Stimulated activated CD8-positive, alpha-beta memory T cell treated with anti-CD3 and anti-CD28 coated beads, Interleukin-4, amount 100 ng/mL, for 24 hours (primary cell): ENCODE measurements around the gene RUNX3.
"Not testable (repeated sequence)": the region's sequence is repeated elsewhere in the genome, so short reads cannot be mapped to it uniquely, and the experiment has no call there.

ENCODE experiments used
- DNase-seq: peaks from one replicate; pipeline ENCODE4 v3.0.0-alpha.2; 2020; ENCODE audit warnings: low read depth

RUNX3 gene

DNA sequence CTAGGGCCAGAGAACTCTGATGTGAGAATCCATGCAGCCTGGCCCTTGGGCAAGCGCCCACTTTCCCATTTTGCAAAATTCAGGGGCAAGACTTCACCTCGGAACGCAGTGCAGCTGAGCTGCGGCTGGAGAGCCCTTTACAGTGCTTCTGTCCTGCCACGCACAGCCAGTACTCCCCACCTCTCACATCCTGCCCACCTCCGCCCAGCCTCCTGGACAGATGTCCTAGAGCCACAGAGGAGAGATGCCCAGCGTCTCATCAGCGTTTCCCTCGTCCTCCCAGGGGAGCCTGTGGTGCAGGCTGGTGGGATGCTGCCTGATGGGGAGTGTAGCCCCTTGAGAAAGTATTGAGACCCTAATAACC is 29.6 kb downstream of the RUNX3 start:
- DNase-seq, result no peak

DNA sequence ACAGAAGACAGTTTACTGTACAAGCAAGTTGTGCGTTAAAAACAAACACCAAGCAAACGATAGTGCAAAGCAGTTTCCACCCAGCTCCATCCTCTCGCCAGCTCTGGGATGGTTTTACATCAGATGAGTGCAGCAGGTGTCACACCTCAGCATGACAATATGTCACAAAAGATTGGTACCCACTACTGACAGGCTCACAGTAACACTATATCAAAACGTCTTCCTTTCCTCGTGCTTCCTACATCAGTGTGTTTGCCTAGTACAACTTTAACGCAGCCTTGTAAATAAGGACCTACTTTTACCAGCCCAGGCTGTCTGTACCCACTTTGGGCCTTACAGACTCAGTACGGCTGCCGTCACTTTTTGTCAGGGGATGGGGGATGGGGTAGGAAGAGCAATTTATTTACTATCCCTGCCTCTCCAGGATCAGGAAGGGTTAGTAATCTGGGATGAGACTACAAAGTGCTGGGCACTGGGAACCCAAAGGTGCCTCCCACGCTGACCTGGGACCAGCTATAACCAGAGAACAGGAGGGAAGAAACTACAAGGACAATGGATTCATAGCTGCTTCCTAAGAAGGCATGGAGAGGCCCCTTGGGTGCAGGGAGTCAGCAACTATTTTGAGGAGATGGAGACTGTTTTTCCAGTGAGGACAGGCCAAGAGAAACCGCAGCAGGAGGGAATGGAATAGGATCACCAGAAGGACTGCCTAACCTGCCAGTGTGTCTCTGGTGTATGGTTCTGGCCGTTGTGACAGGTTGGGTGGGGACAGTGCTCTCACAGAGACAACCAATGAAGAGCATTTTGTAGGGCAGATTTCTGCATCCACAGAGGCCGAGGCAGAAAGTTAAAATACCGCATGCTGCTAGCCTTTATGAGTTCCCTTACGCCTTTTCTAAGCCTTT is 30.2 kb downstream of the RUNX3 start:
- DNase-seq, result no peak

DNA sequence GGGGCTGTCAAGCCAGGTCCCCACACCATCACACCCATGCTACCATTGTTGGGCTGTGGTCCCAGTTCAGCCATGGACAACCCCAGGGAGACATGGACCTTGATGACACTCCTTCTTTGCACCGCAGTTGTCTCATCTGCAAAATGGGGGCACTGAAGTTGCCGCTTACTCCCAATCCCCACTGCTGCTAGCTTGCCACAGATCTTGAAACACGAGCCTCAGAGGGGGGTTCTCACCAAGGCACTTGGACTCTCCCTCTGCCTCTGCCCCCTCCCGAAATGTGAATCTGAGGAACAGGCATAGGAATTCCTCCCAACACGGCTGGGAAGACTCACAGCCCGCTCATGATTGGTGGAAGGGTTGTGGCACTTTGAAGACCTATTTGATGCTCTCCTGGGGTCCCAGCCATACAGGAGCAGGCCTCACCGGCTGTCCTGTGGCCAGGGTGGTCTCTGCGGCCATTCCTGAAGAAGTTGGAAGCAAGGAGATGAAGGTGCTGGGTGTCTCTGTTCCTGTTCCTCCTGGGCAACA is 31.1 kb downstream of the RUNX3 start:
- no peak for DNase-seq

DNA sequence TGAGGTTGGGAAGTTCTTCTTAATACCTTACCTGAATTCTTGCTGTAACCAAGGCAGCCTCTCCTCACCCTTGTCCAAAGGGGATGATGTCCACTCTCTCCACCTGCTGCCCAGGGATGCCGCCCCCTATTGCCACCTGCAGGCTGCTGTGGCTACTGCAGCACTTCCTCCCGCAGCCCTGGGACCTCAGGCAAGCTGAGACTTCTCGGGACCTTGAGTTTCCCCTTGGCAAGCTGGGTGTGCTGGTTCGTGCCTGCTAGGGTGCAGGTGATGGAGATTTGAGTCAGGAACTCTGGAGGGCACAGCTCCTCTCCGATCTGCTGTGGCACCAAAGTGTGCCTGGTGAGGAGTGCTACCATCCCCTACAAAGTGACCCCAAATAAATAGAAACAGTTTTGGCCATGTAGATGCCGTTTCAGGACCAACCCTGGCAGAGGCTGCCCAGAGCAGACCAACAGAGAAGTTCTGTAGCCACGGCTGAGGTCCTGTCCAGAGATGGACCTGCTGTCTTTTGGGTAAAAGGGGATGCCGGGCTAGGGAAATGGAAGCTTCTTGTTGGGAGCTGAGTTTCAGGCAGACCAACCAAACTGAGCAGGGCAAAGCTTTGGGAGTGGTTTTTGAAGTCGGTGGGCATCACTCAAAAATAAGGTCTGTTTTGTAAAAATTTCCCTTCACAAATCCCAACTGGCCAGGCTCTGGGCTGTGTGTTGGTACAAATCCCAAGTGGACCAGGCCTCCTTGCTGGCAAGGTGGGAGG is 31.7 kb downstream of the RUNX3 start:
- no peak for DNase-seq

DNA sequence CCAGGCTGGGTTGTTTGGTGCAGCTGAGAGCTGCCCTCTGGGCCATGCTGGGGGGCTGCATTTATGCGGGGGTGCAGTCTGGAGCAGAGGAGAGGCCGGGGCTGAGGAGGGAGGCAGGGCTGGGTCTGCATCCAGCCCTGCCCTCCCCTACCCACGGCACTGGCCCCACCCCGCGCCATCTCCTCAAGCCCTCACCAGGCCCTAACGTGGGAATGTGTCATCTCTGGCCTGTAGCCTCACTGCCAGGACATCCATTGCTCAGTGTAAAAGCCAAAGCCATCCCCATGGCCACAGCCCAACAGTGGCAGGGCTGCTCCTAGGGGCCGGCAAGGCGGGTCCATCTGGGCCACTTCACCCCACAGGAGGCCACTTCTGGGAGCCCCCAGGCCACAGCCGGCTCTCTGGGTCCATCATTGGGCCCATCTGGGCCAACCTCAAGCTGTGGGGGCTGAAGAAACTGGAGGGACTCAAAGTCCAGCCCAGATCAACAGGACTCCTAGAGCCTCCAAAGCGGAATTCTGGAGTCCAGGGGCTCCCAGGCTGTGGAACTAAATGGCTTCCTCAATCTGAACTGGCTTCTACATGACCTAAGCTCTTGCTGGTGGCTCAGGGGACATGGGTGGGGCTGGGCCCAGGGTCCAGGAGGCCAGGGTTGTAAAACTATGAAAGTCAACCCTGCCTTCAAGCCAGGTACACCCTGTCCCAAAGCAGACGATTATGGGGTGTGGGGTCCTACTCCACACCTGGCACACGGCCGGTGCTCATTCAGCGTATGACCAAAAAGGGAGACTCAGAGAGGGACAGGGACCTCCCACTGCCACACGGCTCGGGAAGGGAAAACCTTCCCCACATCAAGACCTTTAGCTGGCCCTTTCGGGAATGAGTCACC is 32.6 kb downstream of the RUNX3 start:
- no peak for DNase-seq

DNA sequence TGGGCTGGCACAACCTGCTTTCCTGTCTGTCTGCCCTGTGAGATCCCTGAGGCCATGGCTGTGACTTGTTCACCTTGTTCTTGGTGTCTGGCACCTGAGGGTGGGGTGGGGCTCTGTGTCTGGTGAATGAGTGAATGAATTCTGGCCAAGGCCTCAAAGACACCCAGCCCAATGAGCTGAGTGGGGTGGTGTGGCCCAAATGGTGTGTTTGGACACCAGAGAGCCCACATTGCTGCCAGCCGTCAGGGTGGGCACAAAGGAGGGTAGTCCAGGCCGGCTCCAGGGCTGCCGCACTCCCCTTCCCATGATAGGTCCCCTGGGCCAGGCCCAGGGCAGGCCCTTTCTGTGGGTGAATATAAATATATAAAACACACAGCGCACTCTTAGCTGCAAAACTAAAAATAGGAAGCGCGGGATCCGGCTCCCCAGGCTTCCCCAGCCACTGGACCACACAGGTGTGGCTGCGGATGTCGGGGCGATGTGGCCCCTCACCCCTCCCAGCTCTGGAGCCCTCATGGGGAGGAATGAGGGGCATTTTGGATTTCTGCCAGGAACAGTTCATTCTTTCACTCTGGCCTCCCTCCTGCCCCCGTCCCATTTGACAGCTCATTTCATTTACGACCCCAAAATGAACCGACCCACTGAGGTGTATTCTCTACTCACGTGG is 33.3 kb downstream of the RUNX3 start:
- no peak for DNase-seq

DNA sequence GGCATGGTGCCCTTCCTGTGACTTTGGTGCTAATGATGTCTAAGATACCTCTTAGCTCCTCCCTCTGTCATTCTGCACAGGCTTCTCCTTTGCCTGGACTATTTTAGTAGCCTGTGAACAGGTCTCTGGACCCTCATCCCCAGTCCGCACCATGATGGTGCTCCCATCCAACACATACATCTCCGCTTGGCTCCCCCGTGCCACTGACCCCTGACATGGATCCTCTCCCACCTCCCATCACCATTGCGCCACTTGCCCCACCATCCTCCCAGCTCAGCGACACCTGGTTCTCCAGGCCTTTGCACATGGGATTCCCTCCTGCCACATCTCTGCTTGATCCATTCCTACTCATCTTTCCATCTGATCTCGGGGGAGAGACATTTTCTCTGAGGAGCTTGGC is 33.9 kb downstream of the RUNX3 start:
- DNase-seq, result no peak

DNA sequence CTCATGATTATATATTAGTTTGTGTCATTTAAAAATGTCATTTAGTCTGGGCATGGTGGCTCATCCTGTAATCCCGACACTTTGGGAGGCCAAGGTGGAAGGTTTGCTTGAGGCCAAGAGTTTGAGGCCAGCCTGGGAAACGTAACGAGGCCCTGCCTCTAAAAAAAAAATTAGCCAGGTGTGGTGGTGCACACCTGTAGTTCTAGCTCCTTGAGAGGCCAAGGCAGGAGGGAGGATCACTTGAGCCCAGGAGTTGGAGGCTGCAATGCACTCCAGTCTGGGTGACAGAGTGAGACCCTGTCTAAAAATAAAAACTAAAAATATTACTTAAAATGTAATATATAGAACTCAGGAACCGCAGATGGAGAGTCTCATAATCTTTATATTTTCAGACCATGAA is 34.6 kb downstream of the RUNX3 start:
- DNase-seq, result no peak

DNA sequence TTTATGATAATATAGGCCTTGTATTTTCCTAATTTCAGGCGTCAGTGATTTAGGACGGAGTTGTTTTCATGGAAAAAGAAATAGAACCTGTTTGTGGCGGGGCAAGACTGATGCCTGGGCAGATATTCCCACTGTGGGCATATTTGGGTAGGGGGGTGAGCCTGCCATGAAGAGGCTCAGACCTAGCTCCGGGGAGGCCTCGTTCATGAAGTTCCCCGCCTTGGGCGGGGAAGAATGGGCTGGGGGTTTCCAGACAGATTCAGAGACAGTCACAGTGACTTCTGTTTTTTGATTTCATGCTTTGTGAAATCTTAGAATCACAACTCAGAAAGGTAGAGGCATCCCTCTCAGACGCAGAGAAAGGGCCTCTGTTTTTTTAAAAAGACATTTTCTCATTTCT is 36.1 kb downstream of the RUNX3 start:
- DNase-seq, result no peak

DNA sequence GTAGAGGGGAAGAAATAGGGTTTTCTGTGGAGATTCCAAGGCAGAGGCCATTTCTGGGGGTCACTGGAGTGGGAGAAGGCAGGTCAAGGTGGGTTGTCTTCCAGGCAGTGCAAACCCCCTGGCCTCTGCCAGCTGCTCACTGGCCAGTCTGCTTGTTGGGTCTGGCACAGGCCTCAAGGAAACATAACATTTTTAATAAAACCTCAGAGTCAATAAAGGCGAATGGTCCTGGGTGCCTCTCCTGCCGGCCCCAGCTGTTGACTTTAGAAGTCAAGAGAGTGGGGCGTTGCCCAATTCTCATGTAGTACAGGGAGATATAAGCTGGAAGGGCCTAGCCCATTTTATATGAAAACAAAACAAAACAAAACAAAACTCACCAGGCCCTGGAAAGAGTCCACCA is 36.6 kb downstream of the RUNX3 start:
- DNase-seq, result no peak

DNA sequence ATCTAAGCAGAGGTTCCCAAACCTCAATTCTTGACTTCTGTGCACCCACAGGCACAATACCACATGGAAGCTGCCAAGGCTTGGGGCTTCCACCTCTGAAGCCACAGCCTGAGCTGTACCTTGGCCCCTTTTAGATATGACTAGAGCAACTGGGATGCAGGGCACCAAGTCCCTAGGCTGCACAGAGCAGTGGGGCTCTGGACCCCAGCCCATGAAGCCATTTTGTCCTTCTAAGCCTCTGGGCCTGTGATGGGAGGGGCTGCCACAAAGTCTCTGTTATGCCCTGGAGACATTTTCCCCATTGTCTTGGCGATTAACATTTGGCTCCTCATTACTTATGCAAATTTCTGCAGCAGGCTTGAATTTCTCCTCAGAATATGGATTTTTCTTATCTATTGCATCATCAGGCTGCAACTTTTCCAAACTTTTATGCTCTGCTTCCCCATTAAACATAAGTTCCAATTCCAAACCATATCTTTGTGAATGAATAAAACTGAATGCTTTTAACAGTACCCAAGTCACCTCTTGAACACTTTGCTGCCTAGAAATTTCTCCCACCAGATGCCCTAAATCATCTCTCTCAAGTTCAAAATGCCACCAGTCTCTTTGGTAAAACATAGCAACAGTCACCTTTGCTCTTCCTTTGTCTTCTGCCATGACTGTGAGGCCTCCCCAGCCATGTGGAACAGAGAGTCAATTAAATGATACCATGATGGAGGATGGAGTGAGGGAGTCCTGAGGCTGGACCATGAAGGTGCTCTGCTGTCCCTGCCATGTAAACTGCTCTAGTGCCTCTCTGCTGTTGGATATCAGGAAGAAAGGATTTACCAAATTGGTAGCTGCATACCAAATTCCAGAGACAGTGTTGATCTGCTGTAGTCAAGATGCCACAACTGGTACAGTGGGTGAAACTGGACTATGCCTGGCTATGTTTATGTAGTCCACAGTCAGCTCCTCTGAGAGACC is 37.6 kb downstream of the RUNX3 start:
- DNase-seq, result no peak

DNA sequence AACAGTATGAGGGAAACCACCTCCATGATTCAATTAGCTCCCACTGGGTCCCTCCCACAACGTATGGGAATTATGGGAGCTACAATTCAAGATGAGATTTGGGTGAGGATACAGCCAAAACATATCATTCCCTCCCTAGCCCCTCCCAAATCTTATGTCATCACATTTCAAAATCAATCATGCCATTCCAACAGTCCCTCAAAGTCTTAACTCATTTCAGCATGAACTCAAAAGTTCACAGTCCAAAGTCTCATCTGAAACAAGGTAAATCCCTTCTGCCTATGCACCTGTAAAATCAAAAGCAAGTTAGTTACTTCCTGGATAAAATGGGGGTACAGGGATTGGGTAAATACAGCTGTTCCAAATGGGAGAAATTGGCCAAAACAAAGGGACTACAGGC is 38.7 kb downstream of the RUNX3 start:
- not testable (repeated sequence) for DNase-seq

DNA sequence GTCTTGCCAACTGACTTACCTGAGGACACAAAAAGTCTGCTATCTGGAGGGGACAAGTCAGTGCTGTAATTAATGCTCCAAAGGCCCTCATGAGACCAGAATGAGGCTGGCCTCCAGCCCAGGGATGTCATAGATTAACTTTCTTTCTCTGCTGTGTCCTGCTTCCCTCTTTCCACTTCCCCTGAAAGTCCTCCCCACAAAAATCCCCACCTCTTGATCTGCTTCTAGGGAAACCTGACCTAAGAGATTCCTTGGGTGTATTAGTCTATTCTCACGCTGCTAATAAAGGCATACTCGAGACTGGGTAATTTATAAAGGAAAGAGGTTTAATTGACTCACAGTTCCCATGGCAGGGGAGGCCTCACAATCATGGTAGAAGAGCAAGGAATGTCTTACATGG is 39.2 kb downstream of the RUNX3 start:
- no peak for DNase-seq

DNA sequence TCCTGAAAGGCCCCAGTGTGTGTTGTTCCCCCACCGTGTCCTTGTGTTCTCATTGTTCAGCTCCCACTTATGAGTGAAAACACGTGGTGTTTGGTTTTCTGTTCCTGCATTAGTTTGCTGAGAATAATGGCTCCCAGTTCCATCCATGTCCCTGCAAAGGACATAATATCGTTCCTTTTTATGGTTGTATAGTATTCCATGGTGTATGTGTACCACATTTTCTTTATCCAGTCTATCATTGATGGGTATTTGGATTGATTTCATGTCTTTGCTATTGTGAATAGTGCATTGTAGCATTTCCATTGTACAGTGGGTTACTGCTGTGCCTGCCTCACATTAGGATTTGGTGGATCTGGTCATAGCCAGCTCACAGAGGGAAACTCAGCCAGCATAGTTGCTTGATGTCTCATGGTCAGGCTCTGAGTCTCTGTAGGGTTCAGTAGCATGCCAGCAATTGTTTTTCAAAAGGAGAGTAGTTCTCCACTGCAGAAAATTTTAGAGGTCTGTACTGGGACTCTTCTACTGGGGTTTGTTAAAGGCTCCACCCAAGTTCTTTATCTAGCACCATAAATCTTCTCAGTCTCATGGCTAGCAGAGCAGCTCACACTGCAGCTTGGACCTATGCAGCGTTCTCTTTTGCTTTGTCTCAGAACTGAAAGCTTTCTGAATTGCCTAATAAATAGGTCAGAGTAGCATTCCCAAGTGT is 41.0 kb downstream of the RUNX3 start:
- DNase-seq, result no peak

DNA sequence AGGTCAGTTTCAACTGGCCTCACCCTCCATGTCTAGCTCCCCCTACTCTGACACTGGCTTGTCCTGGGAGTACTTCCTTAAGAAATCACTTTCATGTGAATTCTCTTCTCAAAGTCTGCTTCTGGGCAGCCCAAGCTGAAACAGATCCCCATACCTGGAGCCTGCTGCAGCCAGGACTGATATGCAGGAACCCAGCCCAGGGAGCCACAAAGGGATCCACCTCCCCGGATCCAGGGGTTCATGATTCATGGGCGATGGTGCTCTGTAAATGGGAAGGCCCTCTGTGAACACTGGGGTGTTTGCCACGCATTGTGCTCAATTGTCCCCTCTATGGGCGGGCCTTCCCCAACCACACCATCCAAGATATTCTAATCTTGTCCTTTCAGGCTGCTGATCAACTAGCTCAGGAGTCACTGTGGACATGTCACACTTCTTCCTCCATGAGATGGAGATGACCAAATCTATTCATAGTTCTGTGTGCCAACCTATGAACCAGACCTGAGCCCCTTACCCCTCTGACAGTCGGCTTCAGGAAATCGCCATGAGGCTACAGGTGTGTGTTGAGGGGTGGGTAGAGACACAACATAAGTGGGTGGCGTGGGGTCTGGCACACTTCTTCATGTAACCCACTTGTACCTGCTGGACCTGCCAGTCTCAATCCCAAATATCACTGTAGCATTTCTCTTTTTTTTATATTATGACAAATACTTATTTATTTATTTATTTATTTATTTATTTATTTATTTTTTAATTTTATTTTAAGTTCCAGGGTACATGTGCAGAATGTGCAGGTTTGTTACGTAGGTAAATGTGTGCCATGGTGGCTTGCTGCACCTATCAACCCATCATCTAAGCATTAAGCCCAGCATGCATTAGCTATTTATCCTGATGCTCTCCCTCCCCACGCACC is 41.8 kb downstream of the RUNX3 start:
- DNase-seq, result no peak

DNA sequence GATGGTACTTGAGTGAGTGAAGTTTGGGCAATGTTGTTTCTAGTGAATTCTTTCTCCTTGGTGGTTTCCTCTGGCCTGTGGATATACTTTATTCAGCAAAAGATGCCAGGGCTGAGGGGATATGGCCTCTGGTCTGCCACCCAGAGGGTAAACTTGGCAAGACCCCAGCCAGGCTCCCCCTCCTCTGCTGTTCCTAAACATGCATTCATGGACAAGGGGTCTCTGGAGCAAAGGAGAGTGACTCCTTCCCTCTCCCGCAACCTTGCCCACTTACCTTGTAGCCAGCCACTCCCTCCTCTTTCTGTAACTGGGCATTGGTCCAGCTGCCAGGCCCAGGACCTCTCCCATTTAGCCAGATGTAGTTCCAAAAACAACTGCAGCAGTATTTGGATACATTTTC is 43.8 kb downstream of the RUNX3 start:
- DNase-seq, result no peak

DNA sequence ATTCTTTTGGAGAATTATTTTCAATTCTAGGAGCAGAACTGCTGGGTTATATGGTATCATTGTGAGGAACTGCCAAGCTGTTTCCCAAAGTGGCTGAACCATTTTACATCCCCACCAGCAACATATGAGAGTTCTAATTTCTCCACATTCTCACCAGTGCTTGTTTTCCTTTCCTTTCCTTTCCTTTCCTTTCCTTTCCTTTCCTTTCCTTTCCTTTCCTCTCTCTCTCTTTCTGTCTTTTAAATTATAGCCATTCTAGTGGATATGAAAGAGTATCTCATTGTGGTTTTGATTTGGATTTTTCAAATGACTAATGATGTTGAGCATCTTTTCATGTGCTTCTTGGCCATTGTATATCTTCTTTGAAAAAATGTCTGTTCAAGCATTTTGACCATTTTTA is 45.3 kb downstream of the RUNX3 start:
- DNase-seq, result no peak

DNA sequence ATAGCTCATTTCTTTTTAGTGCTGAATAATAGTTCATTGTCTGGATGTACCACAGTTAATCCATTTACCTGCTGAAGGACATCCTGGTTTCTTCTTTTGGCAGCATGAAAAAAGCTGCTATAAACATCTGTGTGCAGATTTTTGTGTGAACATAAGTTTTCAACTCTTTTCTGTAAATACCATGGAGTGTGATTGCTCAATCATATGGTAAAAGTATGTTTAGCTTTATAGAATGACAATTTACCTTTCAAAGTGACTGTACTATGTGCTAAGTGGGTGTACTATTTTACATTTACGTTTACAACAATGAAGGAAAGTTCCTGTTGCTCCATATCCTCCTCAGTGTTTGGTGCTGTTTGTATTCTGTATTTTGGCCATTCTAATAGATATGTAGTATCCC is 49.0 kb downstream of the RUNX3 start:
- DNase-seq, result no peak
